ENCODE results near the gene MATK.
"Not testable (repeated sequence)": the region's sequence is repeated elsewhere in the genome, so short reads cannot be mapped to it uniquely, and the experiment has no call there.

The MATK gene

DNA sequence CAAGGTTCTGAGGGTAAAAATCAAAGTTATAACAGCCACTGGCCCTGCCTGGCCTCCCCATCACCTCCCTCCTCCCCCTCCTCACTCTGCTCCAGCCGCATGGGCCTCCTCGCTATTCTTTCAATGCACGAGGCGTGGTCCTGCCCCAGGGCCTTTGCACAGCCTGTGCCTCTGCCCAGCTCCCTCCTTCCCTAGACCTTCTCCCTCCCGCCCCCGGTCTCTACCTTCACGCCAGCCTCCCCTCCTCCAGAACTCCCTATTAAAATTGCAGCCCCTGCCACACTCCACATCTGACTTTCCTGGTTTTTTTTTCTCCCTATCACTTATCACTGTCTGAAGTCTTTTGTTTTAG is 17.5 kb downstream of the MATK start:
- no peak for DNase-seq

DNA sequence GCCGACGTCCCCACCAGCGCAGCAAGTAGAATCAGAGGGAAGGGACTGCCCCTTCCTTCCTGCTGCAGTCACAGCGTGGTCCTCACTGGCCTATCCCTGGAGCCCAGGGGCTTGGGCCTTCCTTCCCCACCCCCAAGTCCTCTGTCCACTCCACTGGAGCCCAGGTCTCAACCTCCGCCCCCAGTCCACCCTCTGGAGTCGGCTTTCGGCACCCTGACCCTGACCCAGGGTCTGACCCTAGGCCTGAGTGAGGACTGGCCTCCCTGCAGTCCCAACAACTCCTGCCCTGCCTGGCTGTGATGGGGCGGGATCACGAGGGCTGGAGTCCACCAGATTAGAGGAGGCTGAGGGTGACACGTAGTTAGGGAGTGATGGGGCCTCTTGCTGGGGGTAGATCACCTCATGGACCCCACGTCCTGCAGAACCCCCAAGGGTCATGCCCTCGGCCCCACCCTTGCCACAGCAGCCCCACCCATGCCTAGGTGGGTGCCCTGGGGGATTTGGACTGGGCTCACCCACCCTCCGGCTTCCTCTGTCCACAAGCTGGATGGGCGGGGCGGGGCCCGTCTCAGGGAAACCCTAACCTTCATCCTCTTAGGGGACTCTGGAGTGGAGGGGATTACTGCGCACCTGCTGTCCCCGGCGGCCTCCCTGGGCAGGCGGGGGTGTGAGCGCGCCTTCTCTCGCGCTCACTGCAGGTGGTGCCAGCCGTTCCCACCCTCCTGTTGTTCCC is 18.0 kb downstream of the MATK start:
- DNase-seq: no peak

DNA sequence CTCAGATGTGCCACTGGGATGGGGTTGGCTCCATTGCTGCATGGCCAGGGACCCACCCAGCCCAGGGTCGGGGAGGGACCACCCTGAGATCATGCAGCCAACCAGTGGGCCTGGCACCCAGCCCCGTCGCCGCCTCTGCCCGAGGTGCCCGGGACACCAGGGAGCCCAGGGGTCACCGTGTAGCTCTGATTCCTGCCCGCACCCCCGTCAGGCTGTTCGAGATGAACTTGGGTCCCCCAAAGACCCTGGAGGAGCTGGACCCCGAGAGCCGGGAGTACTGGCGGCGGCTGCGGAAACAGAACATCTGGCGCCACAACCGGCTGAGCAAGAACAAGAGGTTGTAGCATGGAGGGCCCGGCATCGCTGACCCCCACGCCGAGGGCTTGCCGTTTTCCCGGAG is 19.1 kb downstream of the MATK start:
- no peak for DNase-seq

DNA sequence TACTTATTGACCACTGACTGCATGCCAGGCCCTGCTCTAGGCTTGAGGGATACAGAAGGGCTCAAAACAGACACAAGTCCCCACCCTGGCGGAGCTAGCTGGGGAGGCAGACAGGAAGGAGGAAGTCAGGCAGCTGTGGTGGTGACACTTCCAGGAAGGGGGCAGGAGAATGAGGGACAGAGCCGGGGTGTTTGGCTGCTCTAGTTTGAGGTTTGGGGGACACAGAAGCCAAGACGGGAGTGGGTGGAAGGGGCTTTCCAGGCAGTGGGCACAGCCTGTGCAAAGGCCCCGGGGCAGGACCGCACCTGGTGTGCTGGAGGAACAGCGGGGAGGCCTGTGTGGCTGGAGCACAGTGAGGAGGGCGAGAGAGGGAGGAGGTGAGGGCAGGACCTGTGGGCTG is 19.7 kb downstream of the MATK start:
- DNase-seq: no peak

DNA sequence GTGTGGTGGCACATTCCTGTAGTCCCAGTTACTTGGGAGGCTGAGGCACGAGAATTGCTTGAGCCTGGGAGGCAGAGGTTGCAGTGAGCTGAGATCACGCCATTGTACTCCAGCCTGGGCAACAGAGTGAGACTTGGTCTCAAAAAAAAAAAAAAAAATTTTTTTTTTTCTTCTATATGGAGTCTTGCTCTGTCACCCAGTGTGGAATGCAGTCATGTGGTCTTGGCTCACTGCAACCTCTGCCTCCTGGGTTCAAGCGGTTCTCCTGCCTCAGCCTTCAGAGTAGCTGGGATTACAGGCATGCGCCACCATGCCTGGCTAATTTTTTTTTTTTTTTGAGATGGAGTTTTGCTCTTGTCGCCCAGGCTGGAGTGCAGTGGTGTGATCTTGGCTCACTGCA is 20.4 kb downstream of the MATK start:
- not testable (repeated sequence) for DNase-seq

DNA sequence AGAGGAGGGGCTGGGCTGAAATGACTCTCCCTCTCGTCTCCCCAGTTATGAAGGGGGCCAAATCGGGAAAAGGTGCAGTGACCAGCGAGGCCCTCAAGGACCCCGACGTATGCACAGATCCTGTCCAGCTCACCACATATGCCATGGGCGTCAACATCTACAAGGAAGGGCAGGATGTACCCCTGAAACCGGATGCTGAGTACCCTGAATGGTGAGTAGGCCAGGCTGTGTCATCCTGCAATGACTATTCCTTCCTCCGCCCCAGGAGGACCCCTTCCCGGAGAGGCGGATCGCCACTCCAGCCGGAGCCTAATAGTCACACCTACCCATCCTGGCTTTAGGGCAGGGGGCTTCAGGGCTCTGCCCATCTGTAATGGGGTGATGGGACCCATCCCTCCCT is 21.1 kb downstream of the MATK start:
- DNase-seq: no peak

DNA sequence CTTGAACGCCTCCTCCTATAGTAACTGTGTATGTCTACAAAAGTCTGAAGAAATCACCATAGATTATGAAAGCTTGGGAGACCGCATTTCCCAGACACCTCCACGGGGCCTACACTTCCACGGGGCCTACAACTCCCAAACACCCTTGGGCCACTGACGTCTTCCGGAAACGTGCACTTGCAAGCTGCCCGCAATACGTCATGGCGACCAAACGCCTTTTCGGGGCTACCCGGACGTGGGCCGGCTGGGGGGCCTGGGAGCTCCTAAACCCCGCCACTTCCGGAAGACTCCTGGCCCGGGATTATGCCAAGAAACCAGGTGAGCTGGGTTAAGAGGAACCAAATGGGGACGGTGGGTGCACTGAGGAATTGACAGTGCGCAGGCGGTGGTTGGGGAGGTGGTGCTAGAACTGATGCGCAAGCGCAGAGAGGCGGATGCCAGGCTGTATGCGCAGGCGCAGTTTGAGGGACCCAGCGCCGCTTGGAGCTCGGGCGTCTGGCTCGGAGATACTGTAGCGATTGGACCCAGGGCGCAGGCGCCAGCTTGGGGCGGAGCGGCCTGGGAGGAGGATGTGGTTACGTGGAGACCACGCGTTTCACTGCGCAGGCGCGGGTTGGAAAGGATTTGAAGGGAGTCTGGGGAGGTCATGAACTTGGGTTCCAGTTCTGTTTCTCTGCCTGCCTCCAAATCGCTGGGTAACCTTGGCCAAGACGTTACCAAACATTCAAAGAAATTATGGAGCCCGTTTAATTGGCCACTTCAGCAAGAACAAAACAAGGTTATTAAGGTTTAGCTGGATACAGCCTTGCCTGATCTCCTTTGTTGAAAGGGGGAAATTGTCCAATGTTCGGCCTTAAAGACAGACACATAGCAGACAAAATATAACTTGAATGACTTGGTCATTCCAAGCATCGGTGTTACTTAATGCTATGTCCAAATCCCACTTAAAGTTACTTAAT is 23.4 kb downstream of the MATK start, which contains the start of gene MRPL54:
TSS of gene MRPL54 (plus strand) at position 182 of the 959 bp plus-strand sequence. CDS start at position 201, 19 bp downstream.
- peak; percentile 98 for DNase-seq

DNA sequence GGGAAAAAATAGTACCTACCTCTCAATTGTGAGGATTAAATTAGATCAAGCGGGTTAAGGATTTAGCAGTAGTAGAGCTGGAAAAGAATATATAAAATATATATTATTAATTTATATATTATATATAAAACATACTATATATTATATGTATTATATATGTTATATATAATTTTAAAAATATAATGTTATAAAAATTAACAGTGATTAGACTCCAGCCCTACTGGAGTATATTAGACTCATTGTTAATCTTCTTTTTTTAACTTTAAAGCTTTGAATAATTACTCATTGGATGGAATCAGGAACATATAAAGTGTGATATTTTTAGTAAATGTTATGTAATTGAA is 24.1 kb downstream of the MATK start:
- no peak for DNase-seq

DNA sequence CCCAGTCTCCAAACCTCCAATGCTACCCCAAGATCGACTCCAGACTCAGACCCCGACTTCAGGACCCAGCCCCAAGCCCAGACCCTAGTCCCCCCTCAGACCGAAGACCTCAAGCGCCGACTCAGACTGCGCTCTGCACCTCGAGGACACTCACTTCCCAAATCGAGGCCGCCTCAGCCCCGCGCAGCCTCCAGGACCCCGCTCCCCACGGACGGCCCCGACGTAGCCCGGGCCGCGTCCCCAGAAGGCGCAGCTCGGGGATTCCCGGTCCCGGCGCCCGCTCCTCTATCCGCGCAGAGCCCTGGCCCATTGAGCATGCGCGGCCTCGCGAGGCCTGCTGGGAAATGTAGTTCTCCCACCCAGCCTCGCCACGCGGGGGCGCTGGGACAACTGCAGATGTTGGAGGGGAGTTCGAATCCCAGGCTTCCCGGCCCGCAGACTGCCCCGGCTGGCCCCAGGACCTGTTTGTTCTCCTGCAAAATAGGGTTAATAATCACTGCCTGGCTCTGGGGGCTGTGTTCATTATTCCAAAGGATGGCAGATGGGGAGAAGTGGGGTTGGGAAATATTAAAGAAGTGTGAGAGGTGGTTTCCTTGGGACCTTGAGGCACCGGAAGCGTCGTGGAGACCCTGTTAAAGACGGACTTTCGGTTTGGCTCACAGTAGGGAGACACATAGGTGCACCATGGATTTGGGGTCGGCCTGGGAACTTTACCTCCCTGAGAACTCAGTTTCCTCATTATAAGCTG is 24.6 kb downstream of the MATK start, which contains the start of gene APBA3:
TSS of gene APBA3 (minus strand) at position 311 of the 748 bp plus-strand sequence. CDS start 1,428 bp downstream, outside the sequence.
- DNase-seq: peak; percentile 66

DNA sequence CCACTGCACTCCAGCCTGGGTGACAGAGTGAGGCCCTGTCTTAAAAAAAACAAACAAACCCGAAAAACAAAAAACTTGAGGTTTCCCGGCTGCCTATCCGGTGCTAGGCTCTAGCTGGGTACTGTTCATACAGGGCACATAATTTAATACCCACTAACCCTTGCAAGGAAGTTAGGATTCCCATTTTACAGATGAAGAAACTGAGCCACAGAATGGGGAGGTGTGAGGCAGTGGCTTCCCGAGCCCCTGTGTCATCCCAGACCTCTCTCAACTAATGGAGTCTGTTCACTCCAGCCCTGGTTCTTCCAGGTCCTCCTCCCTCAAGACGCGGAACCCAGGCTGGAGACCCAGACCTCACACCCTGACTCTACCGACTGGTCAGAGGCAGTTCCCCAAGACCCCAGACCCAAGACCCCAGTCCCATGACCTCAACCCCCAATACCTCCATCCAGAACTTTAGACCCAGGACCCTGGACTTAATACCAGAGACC is 25.3 kb downstream of the MATK start:
- no peak for DNase-seq

DNA sequence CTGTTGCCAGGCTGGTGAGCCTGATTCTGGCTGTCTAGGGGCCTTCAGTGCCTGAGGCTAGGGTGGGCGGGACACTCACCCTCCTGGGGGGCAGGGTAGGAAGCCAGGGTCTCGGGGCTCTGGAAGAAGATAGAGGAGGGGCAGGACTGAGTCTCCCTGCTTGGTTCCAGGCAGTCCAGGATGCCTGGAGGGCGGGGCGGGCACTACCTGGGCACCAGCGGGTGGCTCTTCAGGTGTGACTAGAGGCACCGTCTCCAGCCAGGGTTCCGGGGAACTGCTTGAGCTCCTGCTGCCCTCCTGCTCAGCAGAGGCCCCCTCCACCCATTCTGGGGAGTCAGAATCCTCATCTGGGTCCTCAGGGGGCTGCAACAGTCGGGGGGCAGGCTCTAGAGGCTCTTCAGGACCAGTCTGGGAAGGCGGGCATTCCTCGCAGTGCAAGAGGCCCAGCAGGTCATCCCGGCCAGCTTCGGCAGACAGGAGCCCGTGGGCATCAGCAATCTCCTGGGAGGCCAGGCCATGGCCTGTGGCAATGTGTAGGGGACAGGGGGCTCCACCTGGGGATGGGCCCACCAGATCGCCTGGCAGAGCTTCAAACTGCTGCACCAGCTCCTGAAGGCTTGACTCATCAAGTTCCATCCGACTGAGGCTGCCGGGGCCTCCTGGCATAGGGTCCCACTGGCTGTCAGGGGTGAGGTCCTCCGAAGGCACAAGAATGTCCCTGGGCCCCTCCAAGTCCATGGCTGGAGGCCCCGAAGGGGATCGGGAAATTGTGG is 26.5 kb downstream of the MATK start:
- DNase-seq: no peak

DNA sequence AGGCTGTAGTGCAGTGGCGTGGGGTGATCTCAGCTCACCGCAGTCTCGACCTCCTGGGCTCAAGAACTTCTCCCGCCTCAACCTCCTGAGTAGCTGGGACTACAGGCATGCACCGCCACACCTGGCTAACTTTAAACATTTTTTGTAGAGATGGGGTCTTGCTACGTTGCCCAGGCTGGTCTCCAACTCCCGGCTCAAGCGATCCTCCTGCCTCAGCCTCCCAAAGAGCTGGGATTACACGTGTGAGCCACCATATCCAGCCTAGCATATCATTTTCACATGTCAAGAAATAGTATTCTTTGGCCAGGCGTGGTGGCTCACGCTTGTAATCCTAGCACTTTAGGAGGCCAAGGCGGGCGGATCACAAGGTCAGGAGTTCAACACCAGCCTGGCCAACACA is 27.9 kb downstream of the MATK start:
- DNase-seq: not testable (repeated sequence)

DNA sequence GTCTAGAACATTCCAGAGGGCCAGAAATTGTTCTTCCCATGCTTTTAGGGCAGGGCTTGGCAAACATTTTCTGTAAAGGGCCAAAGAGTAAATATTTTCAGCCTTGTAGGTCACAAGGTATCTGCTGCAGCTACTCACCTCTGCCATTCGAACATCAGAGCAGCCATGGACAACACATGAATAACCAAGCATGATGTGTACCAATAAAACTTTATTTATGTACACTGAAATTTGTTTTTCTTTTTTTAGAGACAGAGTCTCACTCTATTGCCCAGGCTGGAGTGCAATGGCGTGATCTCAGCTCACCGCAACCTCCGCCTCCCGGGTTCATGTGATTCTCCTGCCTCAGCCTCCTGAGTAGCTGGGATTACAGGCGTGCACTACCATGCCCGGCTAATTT is 28.5 kb downstream of the MATK start:
- not testable (repeated sequence) for DNase-seq

DNA sequence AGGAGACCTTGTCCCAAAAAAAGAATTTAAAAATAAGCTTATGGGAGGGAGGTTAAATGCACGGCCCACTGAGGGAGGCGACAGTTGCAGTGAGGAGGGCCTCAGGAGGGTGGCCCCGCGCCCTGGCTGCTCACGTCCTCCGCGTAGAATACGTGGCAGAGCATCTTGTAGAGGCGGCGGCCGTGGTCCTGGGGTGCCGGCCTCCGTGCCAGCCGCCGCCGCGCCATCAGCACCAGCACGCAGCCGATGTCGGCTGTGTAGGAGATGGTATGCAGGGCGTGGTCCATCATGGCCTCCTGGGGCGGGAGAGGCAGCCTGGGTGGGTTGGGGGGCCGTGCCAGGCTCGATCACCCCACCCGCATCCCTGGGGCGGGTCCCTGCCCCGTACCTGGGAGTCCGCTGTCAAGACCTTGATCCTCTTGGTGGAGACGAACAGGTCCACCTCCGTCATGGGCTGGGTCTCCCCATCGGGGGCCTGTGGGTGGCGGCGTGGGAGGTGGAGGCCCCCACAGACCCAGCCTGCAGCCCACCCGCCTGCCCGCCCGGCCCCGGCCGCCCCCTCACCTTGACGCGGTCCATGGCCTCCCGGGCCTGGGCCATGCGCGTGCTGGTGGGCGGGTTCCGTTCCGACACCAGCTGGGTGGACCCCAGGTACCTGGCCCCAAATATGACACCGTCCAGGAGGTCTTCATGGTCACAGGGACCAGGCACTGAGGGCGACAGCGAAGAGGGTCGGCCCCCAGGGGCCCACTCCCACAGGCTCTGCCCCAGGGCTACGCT is 32.4 kb downstream of the MATK start:
- DNase-seq: no peak

DNA sequence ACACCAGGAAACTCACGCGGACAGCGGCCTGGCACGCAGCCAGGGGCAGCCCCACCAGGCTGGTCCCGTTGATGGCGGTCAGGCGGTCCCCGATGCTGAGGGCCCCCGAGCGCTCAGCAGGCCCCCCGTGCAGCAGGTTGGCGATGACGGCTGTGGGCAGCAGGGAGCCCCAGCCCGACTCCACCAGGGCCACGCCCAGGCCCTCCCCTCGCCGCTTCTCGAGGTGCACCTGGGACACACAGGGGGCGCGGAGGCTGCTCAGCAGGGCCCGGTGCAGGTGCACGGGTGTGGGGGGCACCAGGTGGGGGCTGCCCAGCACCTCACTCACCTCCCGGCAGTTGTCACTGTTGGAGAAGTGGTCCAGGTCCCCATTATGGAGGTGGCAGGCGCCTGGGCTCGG is 33.7 kb downstream of the MATK start:
- DNase-seq: no peak

DNA sequence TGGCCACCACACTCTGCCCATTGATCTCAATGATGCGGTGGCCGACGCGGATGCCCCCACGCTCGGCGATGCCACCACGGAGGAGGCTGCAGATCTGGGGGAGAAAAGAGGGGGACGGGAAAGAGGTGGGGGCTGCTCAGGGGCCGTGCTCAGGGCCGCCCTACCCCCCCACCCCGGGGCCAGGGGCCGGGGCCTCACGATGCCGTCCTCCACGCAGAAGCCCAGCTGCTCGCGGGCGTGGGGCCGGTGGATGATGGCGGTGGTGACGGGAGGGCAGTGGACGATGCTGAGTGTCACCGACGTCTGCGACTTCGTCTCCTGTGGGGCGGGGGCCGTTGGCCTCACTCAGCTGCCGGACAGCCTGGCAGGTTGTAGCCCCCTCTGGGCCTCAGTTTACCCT is 34.9 kb downstream of the MATK start:
- no peak for DNase-seq

DNA sequence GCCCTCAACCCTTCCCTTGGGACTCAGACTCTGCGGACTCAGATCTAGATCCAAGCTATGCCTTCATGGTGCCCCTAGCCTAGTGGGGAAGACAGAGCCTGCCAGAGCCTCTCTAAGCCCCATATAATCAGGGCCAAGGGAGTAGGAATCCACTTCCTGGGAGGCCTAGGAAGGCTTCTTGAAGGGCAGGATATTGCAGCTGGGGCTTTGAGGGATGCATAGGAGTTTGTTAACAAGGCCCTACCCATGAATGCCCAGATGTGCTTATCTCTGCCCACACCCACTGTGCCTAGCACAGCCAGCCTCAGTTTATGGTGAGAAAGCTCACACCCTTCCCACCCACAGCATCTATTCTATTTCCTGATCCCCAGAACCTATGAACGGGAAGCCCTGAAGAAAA is 36.0 kb downstream of the MATK start:
- no peak for DNase-seq

DNA sequence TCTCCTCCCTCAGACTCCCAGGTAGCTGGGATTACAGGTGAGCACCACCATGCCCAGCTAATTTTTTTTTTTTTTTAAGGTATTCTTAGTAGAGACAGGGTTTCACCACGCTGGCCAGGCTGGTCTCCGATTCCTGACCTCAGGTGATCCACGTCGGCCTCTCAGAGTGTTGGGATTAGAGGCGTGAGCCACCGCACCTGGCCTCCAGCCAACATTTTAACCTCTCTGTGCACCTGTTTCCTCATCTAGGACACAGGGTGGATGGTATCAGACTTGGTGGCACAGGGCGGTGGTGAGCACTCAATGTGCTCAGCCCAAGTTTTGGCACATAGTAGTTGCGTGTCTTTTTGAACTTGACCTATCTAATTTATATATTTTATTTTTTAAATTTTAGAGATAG is 37.2 kb downstream of the MATK start:
- DNase-seq: no peak

DNA sequence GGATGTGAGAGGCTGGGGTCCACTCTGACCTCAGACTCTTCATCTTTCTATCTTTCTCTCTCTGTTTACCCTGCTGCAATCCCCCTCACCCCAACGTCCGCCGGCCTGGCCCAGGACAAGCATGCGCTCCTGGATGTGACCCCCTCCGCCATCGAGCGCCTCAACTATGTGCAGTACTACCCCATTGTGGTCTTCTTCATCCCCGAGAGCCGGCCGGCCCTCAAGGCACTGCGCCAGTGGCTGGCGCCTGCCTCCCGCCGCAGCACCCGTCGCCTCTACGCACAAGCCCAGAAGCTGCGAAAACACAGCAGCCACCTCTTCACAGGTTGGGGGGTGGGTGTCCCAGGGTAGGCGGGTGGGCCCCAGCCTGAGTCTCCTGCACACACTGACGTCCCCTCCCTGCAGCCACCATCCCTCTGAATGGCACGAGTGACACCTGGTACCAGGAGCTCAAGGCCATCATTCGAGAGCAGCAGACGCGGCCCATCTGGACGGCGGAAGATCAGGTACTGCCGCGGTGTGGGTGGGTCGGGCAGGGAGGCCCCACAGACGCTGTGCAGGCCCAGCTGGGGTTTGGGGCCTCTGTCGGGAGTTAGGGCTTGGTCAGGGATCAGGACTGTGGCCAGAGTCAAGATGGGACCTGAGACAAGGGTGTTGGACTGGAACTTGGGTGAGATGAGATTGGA is 39.7 kb downstream of the MATK start:
- no peak for DNase-seq

DNA sequence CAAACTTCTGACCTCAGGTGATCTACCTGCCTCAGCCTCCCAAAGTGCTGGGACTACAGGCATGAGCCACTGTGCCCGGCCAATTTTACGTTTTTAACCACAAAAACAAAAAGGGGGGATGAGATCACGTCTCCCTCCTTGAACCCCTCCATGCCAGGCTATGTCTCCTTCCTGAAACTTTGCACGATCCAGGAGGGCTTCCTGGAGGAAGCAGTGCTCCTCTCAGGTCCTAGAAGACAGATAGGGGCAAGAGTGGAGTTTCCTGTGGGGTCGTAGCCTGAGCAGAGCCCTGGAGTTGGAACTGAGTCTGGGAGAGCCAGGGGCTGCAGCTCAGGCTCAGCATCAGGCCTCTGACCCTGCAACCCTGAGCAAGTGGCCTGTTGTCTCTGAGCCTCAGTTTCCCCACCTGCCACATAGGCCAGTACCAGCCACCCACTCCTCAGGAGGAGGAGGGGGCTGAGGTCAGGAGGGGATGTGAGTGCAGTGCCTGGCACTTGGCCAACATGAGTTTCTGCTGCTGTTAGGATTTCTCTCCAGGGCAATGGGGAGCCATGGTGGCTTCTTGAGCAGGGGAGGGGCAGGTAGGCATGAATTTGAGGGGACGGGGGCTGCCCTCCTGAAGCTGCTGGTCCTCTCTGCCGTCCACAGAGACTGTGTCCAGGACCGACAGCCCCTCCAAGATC is 40.7 kb downstream of the MATK start:
- no peak for DNase-seq
